ENCODE results near the gene DBP. TPM values are rescaled to one million over a fixed set of nuclear protein-coding genes. Genes with fewer than 3 reads are reported as not detected.
A peak's percentile ranks its signal among the peaks of the same experiment; 100 is the strongest.

Gene DBP
- total RNA-seq, 4 donors from 2014 or later, result 8.7 to 13.8 (median 11.6) TPM

GRCh38 chr19:48628486-48629296 is 8.5 kb downstream of the DBP start:
- no peaks in the 10 kb centered on the region for H3K36me3 ChIP-seq
- in situ Hi-C loops (cut with MboI; ENCODE audit: low pct_ligation_motif_present in 1 of 4, low pct_unique_long_range_greater_than_20kb in 1 of 4, low sequenced_read_pairs in 3 of 4) (no loop called here), intact Hi-C loops (cut with DNase I; ENCODE audit: low total_unique reads) (no loop called here)
- no peak for TF ChIP-seq POLR2A (IDR thresholded peaks at IDR 0.05)
- TF ChIP-seq POLR2AphosphoS5 (IDR thresholded peaks at IDR 0.05), result no peak
- TF ChIP-seq EP300 (IDR thresholded peaks at IDR 0.05; ENCODE audit: low read depth), result no peak
- no peak for TF ChIP-seq CTCF (IDR thresholded peaks at IDR 0.05)
- H3K4me1 ChIP-seq, result peaks cover 30 to 85% (median 71%) of the 10 kb centered on the region in 4 donors
- H3K27ac ChIP-seq, result peak overlapping the region; percentile 90 to 94 (median 92)
- H3K9me3 ChIP-seq, result no peaks in the 10 kb centered on the region
- peak; percentile 19 for DNase-seq
- no peaks in the 10 kb centered on the region for H3K27me3 ChIP-seq
- no peak overlapping the region for H3K4me3 ChIP-seq
- WGBS, 2 donors (ENCODE audit: low coverage in 1 of 2), result 0 to 84% methylated on average over 1 to 34 of the region's 34 CpGs

- H3K27ac ChIP-seq, result peak overlapping the region; percentile 76 to 94 (median 92)
- DNase-seq, result no peak
- in situ Hi-C loops (cut with MboI; ENCODE audit: low pct_ligation_motif_present in 1 of 4, low pct_unique_long_range_greater_than_20kb in 1 of 4, low sequenced_read_pairs in 3 of 4) (no loop called here), intact Hi-C loops (cut with DNase I; ENCODE audit: low total_unique reads) (no loop called here)
- H3K36me3 ChIP-seq, result no peaks in the 10 kb centered on the region
- TF ChIP-seq POLR2A (IDR thresholded peaks at IDR 0.05) (no peak), POLR2AphosphoS5 (IDR thresholded peaks at IDR 0.05) (no peak), CTCF (IDR thresholded peaks at IDR 0.05) (no peak), EP300 (IDR thresholded peaks at IDR 0.05; ENCODE audit: low read depth) (no peak)
- 81% methylated on average over 15 of the region's 17 CpGs; no CpG with 5 or more reads in 1 of the 2 donors for WGBS, 2 donors (ENCODE audit: low coverage in 1 of 2)
- H3K4me3 ChIP-seq, result no peak overlapping the region
- H3K27me3 ChIP-seq, result no peaks in the 10 kb centered on the region
- no peaks in the 10 kb centered on the region for H3K9me3 ChIP-seq
- H3K4me1 ChIP-seq, result peaks cover 28 to 85% (median 69%) of the 10 kb centered on the region in 4 donors
These were observed 9.3 kb downstream of the DBP start for GRCh38 chr19:48627865-48628314.

GRCh38 chr19:48627201-48627864 is 9.8 kb downstream of the DBP start:
- intact Hi-C loops (cut with DNase I; ENCODE audit: low total_unique reads) (no loop called here), in situ Hi-C loops (cut with MboI; ENCODE audit: low pct_ligation_motif_present in 1 of 4, low pct_unique_long_range_greater_than_20kb in 1 of 4, low sequenced_read_pairs in 3 of 4) (no loop called here)
- no peaks in the 10 kb centered on the region for H3K36me3 ChIP-seq
- 62% methylated on average over 6 of the region's 6 CpGs; no CpG with 5 or more reads in 1 of the 2 donors for WGBS, 2 donors (ENCODE audit: low coverage in 1 of 2)
- H3K4me1 ChIP-seq, result peaks cover 26 to 82% (median 64%) of the 10 kb centered on the region in 4 donors
- peak in 1 of 5 experiments; percentile 21 for TF ChIP-seq CTCF (IDR thresholded peaks at IDR 0.05)
- peak in 2 of 3 donors; percentile 73 to 74 for TF ChIP-seq POLR2AphosphoS5 (IDR thresholded peaks at IDR 0.05)
- TF ChIP-seq POLR2A (IDR thresholded peaks at IDR 0.05), result peak; percentile 53
- TF ChIP-seq EP300 (IDR thresholded peaks at IDR 0.05; ENCODE audit: low read depth), result no peak
- peak overlapping the region; percentile 76 to 94 (median 92) for H3K27ac ChIP-seq
- no peak overlapping the region for H3K4me3 ChIP-seq
- DNase-seq, result peak; percentile 73
- no peaks in the 10 kb centered on the region for H3K9me3 ChIP-seq
- no peaks in the 10 kb centered on the region for H3K27me3 ChIP-seq

GRCh38 chr19:48625891-48626327 is 11.3 kb downstream of the DBP start:
- Histone ChIP-seq H3K9me3 (no peaks in the 10 kb centered on the region), H3K27me3 (no peaks in the 10 kb centered on the region), H3K36me3 (no peaks in the 10 kb centered on the region), H3K4me1 (peaks cover 24 to 69% (median 57%) of the 10 kb centered on the region in 4 donors), H3K27ac (peak overlapping the region; percentile 76 to 94 (median 92)), H3K4me3 (peak overlapping the region in 2 of 4 donors; percentile 45 to 67)
- DNase-seq, result peak; percentile 36
- in situ Hi-C loops (cut with MboI; ENCODE audit: low pct_ligation_motif_present in 1 of 4, low pct_unique_long_range_greater_than_20kb in 1 of 4, low sequenced_read_pairs in 3 of 4) (no loop called here), intact Hi-C loops (cut with DNase I; ENCODE audit: low total_unique reads) (no loop called here)
- WGBS, 2 donors (ENCODE audit: low coverage in 1 of 2), result 83% methylated on average over 24 of the region's 30 CpGs; no CpG with 5 or more reads in 1 of the 2 donors
- TF ChIP-seq CTCF (IDR thresholded peaks at IDR 0.05) (no peak), POLR2A (IDR thresholded peaks at IDR 0.05) (no peak), POLR2AphosphoS5 (IDR thresholded peaks at IDR 0.05) (no peak), EP300 (IDR thresholded peaks at IDR 0.05; ENCODE audit: low read depth) (no peak)
